Hepatocyte (in vitro differentiated cells): ENCODE data around the gene PPP2R5C. TPM values are rescaled to one million over a fixed set of nuclear protein-coding genes. Genes with fewer than 3 reads are reported as not detected.

Experiments used
- DNase-seq: peaks from one replicate; pipeline ENCODE4 v3.0.0-alpha.2; 2016; ENCODE audit warnings: low spot score
- H2AFZ ChIP-seq: fragments of 200-600 bp; sonication (generic); 2 replicates; pipeline ENCODE4 v1.6.0; 2016; ENCODE audit warnings: antibody characterized with exemption, mild to moderate bottlenecking
- H3K27ac ChIP-seq: fragments of 200-600 bp; sonication (generic); 2 replicates; pipeline ENCODE4 v1.5.1; 2016; ENCODE audit warnings: mild to moderate bottlenecking
- H3K27me3 ChIP-seq: fragments of 200-600 bp; sonication (generic); 2 replicates; pipeline ENCODE4 v1.6.1; 2016
- H3K36me3 ChIP-seq: fragments of 200-600 bp; sonication (generic); replicated peaks from 2 replicates; pipeline ENCODE4 v1.5.1; 2016; ENCODE audit warnings: low read depth; ENCODE audit not compliant: insufficient read depth
- H3K4me1 ChIP-seq: fragments of 200-600 bp; sonication (generic); 2 replicates; pipeline ENCODE4 v1.5.1; 2016; ENCODE audit warnings: mild to moderate bottlenecking, moderate library complexity; ENCODE audit not compliant: insufficient read depth
- H3K4me2 ChIP-seq: fragments of 200-600 bp; sonication (generic); 2 replicates; pipeline ENCODE4 v1.6.0; 2016
- H3K4me3 ChIP-seq: fragments of 200-600 bp; sonication (generic); 2 replicates; pipeline ENCODE4 v1.5.1; 2016; ENCODE audit warnings: mild to moderate bottlenecking
- H3K79me2 ChIP-seq: fragments of 200-600 bp; sonication (generic); 2 replicates; pipeline ENCODE4 v1.6.0; 2017; ENCODE audit warnings: mild to moderate bottlenecking
- H3K9me2 ChIP-seq: fragments of 200-600 bp; sonication (generic); replicated peaks from 2 replicates; pipeline ENCODE4 v1.6.0; 2017; ENCODE audit warnings: mild to moderate bottlenecking; ENCODE audit not compliant: insufficient read depth
- H3K9me3 ChIP-seq: fragments of 200-600 bp; sonication (generic); 2 replicates; pipeline ENCODE4 v1.5.1; 2016; ENCODE audit warnings: low read depth, mild to moderate bottlenecking
- H4K20me1 ChIP-seq: fragments of 200-600 bp; sonication (generic); 2 replicates; pipeline ENCODE4 v1.6.0; 2016; ENCODE audit warnings: mild to moderate bottlenecking; ENCODE audit not compliant: insufficient read depth, poor library complexity, severe bottlenecking
- CTCF ChIP-seq: fragments of 200-600 bp; sonication (generic); IDR thresholded peaks from 2 replicates; pipeline ENCODE4 v1.5.1; 2016; ENCODE audit warnings: antibody characterized with exemption, mild to moderate bottlenecking; ENCODE audit not compliant: poor library complexity
- EZH2 ChIP-seq: fragments of 200-600 bp; sonication (generic); IDR thresholded peaks from 2 replicates; pipeline ENCODE4 v1.6.1; 2016; ENCODE audit warnings: antibody characterized with exemption, mild to moderate bottlenecking, borderline replicate concordance
- EZH2phosphoT487 ChIP-seq: fragments of 200-600 bp; sonication (generic); IDR thresholded peaks from one replicate; pipeline ENCODE4 v1.6.1; 2018; ENCODE audit warnings: antibody characterized with exemption, mild to moderate bottlenecking, low read depth, moderate library complexity; ENCODE audit not compliant: unreplicated experiment, severe bottlenecking
- WGBS: methylation state at CpG from one replicate; pipeline ENCODE4 v1.1.6; 2016; ENCODE audit warnings: low lambda C conversion rate; ENCODE audit errors: missing lambda C conversion rate; 5-methylcytosine and 5-hydroxymethylcytosine counted together
- polyA plus RNA-seq: library from polyadenylated mRNA; unstranded; fragments of >200 nt; fragmentation: Nextera tagmentation; extraction: Ambion mirVana; gene quantifications from 2 replicates; pipeline ENCODE4 v1.2.1, GENCODE V29; 2016
- total RNA-seq: library from RNA; depleted of rRNA; stranded (reverse); fragments of >200 nt; gene quantifications from 2 replicates; pipeline ENCODE4 v1.2.3, GENCODE V29; 2014

PPP2R5C gene
- total and polyA plus RNA-seq, 2 experiments from 2014 or later, result 47.4 to 78.0 TPM

- Histone ChIP-seq H3K27me3 (no peaks in the 10 kb centered on the region), H3K9me2 (no peaks in the 10 kb centered on the region), H3K4me2 (no peak overlapping the region), H3K27ac (no peak overlapping the region), H3K79me2 (no peaks in the 10 kb centered on the region), H2AFZ (no peak overlapping the region), H3K4me3 (no peak overlapping the region), H3K4me1 (no peaks in the 10 kb centered on the region), H3K9me3 (no peaks in the 10 kb centered on the region), H4K20me1 (no peaks in the 10 kb centered on the region), H3K36me3 (no peaks in the 10 kb centered on the region)
- DNase-seq, result no peak
- 95% methylated on average over 11 of the region's 11 CpGs for WGBS
- TF ChIP-seq EZH2 (no peak), EZH2phosphoT487 (no peak), CTCF (no peak)
These were observed 125.7 kb downstream of the PPP2R5C start for GRCh38 chr14:101887219-101887618.

- Histone ChIP-seq H3K4me2 (no peak overlapping the region), H3K9me3 (no peaks in the 10 kb centered on the region), H3K4me1 (no peaks in the 10 kb centered on the region), H3K36me3 (no peaks in the 10 kb centered on the region), H3K4me3 (no peak overlapping the region), H4K20me1 (no peaks in the 10 kb centered on the region), H2AFZ (no peak overlapping the region), H3K79me2 (no peaks in the 10 kb centered on the region), H3K27me3 (no peaks in the 10 kb centered on the region), H3K27ac (no peak overlapping the region), H3K9me2 (no peaks in the 10 kb centered on the region)
- WGBS, result 87% methylated on average over 10 of the region's 10 CpGs
- no peak for DNase-seq
- TF ChIP-seq CTCF (no peak), EZH2 (no peak), EZH2phosphoT487 (no peak)
These were observed 126.7 kb downstream of the PPP2R5C start for GRCh38 chr14:101888182-101888581.

- WGBS, result 98% methylated on average over 10 of the region's 10 CpGs
- Histone ChIP-seq H3K27ac (no peak overlapping the region), H3K9me2 (no peaks in the 10 kb centered on the region), H2AFZ (no peak overlapping the region), H3K4me3 (no peak overlapping the region), H3K79me2 (no peaks in the 10 kb centered on the region), H3K9me3 (no peaks in the 10 kb centered on the region), H4K20me1 (no peaks in the 10 kb centered on the region), H3K27me3 (no peaks in the 10 kb centered on the region), H3K4me1 (no peaks in the 10 kb centered on the region), H3K36me3 (no peaks in the 10 kb centered on the region), H3K4me2 (no peak overlapping the region)
- no peak for TF ChIP-seq CTCF
- no peak for DNase-seq
These were observed 127.9 kb downstream of the PPP2R5C start for GRCh38 chr14:101889366-101889765.

- no peak for DNase-seq
- no peak for TF ChIP-seq EZH2
- TF ChIP-seq CTCF, result peak; percentile 27
- no peak for TF ChIP-seq EZH2phosphoT487
- Histone ChIP-seq H3K36me3 (no peaks in the 10 kb centered on the region), H4K20me1 (no peaks in the 10 kb centered on the region), H2AFZ (no peak overlapping the region), H3K79me2 (no peaks in the 10 kb centered on the region), H3K4me1 (no peaks in the 10 kb centered on the region), H3K4me3 (no peak overlapping the region), H3K27ac (no peak overlapping the region), H3K27me3 (no peaks in the 10 kb centered on the region), H3K9me2 (no peaks in the 10 kb centered on the region), H3K9me3 (no peaks in the 10 kb centered on the region), H3K4me2 (no peak overlapping the region)
- WGBS, result 85% methylated on average over 7 of the region's 7 CpGs
These were observed 128.4 kb downstream of the PPP2R5C start for GRCh38 chr14:101889898-101890297.
